Body of pancreas (tissue), 4 donors: ENCODE data around the gene ELOVL7. TPM values are rescaled to one million over a fixed set of nuclear protein-coding genes. Genes with fewer than 3 reads are reported as not detected.

Source experiments
- ATAC-seq: fragments of 150-250 bp; one replicate; pipeline ENCODE4 v1.9.1; 2016
- DNase-seq, 4 donors: peaks; one replicate each; pipeline ENCODE4 v3.0.0-alpha.2; 2019
- H3K27ac ChIP-seq, 4 donors: fragments of 200-600 bp; sonication (generic); 1 replicate in 3 of 4; 2 replicates in 1 of 4; pipeline versions ENCODE4 v1.5.1 to v1.6.1; 2016 to 2019; ENCODE audit warnings: mild to moderate bottlenecking in 1 of 4, mixed read lengths in 1 of 4, moderate library complexity in 1 of 4
- H3K27me3 ChIP-seq, 2 donors: fragments of 200-600 bp; sonication (generic); one replicate each; pipeline ENCODE4 v1.6.0; 2016; ENCODE audit warnings: mild to moderate bottlenecking in 1 of 2
- H3K36me3 ChIP-seq, 2 donors: fragments of 200-600 bp; sonication (generic); replicated peaks in 1 of 2; 2 replicates each; pipeline ENCODE4 v1.5.1; 2016; ENCODE audit warnings: low read depth in 2 of 2; ENCODE audit not compliant: insufficient read depth in 1 of 2
- H3K4me1 ChIP-seq: fragments of 200-600 bp; sonication (generic); one replicate; pipeline ENCODE4 v1.6.0; 2016
- H3K4me3 ChIP-seq, 2 donors: fragments of 200-600 bp; sonication (generic); 1 replicate in 1 of 2; 2 replicates in 1 of 2; pipeline ENCODE4 v1.5.1; 2016 to 2019
- H3K9me3 ChIP-seq, 3 donors: fragments of 200-600 bp; sonication (generic); 1 replicate in 2 of 3; 2 replicates in 1 of 3; pipeline ENCODE4 v1.5.1; 2016
- POLR2A ChIP-seq, 3 donors: fragments of 450-650 bp; IDR thresholded peaks; one replicate each; pipeline ENCODE4 v1.6.1; 2016; ENCODE audit warnings: antibody characterized with exemption in 3 of 3, mild to moderate bottlenecking in 2 of 3
- WGBS, 2 donors: methylation state at CpG; one replicate each; pipeline ENCODE4 v1.1.5; 2017; 5-methylcytosine and 5-hydroxymethylcytosine counted together
- intact Hi-C: fragments of 100-400 bp; cut with DNase I; formaldehyde crosslinking; loops from one replicate; pipeline ENCODE4 v1.15.1; 2023
- total RNA-seq, 2 donors: library from RNA; depleted of rRNA; stranded (reverse); fragments of >200 nt; gene quantifications; one replicate each; pipeline ENCODE4 v1.1.0, GENCODE V29; 2016
- TF ChIP-seq, protein P1 (sequence below), 7 experiments: fragments of 450-650 bp in 4 of 7; fragments of 200-600 bp in 3 of 7; sonication (generic) in 3 of 7; IDR thresholded peaks; one replicate each; pipeline ENCODE4 v1.5.1; 2016 to 2019; ENCODE audit warnings: antibody characterized with exemption in 7 of 7

The ELOVL7 gene
- total RNA-seq, 2 donors from 2014 or later = 2.6 to 7.5 TPM

DNA sequence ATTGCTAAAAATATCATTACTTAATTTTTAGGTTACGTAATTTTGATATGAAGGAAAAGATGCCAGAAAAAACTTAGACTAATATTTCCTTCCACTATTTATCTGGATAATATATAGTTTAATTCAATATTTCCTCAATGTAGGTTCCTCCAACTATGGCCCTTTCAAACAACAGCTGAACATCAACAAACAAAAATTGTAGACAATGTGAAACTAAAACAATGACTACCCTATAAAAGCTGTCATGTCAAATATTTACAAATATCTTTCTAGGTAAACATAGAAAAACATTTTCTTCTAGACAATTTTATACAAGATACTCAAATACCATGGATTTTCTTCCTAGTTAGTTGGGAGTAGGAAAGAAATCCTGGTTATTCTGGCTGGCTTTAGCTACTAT, 16.9 kb downstream of the ELOVL7 start:
- no peaks in the 10 kb centered on the region for H3K27me3 ChIP-seq
- H3K27ac ChIP-seq = no peak overlapping the region
- H3K4me3 ChIP-seq = no peak overlapping the region
- peaks cover 7% of the 10 kb centered on the region for H3K4me1 ChIP-seq
- ATAC-seq = no peak
- no peak for DNase-seq
- 89 to 93% methylated on average over 1 of the region's 1 CpG for WGBS, 2 donors
- H3K36me3 ChIP-seq = no peaks in the 10 kb centered on the region
- TF ChIP-seq, protein P1, sequence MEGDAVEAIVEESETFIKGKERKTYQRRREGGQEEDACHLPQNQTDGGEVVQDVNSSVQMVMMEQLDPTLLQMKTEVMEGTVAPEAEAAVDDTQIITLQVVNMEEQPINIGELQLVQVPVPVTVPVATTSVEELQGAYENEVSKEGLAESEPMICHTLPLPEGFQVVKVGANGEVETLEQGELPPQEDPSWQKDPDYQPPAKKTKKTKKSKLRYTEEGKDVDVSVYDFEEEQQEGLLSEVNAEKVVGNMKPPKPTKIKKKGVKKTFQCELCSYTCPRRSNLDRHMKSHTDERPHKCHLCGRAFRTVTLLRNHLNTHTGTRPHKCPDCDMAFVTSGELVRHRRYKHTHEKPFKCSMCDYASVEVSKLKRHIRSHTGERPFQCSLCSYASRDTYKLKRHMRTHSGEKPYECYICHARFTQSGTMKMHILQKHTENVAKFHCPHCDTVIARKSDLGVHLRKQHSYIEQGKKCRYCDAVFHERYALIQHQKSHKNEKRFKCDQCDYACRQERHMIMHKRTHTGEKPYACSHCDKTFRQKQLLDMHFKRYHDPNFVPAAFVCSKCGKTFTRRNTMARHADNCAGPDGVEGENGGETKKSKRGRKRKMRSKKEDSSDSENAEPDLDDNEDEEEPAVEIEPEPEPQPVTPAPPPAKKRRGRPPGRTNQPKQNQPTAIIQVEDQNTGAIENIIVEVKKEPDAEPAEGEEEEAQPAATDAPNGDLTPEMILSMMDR (IDR thresholded peaks at IDR 0.05) = no peak
- TF ChIP-seq POLR2A (IDR thresholded peaks at IDR 0.05) = no peak
- H3K9me3 ChIP-seq = no peaks in the 10 kb centered on the region
- intact Hi-C loops = no loop called here

DNA sequence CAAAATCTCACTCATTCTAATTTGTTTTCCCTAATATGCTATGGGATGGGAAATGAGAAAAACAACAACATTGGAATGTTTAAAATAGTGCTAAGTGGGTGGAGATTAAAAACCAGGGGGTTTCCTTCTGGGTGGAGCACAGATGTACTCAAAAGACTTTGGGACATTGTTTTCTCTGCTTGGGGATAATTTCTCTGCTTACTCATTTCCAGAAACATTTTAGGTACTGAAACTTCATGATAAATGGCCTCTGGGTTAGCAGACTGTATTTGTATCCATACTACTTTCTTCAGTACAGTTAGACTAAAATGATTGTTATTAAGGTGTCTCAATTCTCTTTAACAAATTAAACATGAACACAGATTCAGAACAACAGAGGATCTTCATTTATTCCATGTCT, 17.4 kb downstream of the ELOVL7 start:
- Histone ChIP-seq H3K27ac (no peak overlapping the region), H3K9me3 (no peaks in the 10 kb centered on the region), H3K27me3 (no peaks in the 10 kb centered on the region), H3K4me3 (no peak overlapping the region), H3K4me1 (peaks cover 7% of the 10 kb centered on the region), H3K36me3 (no peaks in the 10 kb centered on the region)
- ATAC-seq (no peak), DNase-seq (no peak)
- intact Hi-C loops = no loop called here
- TF ChIP-seq, protein P1 (IDR thresholded peaks at IDR 0.05) = no peak
- no peak for TF ChIP-seq POLR2A (IDR thresholded peaks at IDR 0.05)

DNA sequence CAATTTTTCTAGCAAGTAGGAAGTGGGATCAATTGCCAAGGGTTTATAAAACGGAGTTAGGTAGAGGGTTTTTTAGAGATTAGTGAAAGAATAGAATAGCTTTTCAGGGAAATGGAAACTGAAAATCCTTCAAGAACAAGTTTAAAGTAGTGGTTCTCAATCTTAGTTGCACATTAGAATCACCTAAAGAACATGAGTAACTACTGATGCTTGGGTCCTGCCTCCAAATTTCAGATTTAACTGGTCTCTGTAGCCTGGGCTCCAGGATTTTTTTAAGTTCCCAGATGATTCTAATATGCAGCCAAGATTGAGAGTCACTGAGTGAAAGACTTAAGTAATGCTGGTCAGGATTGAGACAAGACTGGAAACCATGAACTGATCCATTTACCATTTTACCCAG, 20.5 kb downstream of the ELOVL7 start:
- intact Hi-C loops = no loop called here
- TF ChIP-seq, protein P1 (IDR thresholded peaks at IDR 0.05) = no peak
- TF ChIP-seq POLR2A (IDR thresholded peaks at IDR 0.05) = no peak
- Histone ChIP-seq H3K9me3 (no peaks in the 10 kb centered on the region), H3K27me3 (no peaks in the 10 kb centered on the region), H3K36me3 (no peaks in the 10 kb centered on the region), H3K4me1 (no peaks in the 10 kb centered on the region), H3K27ac (no peak overlapping the region), H3K4me3 (no peak overlapping the region)
- ATAC-seq (no peak), DNase-seq (no peak)
- WGBS, 2 donors = 83 to 89% methylated on average over 1 of the region's 1 CpG

DNA sequence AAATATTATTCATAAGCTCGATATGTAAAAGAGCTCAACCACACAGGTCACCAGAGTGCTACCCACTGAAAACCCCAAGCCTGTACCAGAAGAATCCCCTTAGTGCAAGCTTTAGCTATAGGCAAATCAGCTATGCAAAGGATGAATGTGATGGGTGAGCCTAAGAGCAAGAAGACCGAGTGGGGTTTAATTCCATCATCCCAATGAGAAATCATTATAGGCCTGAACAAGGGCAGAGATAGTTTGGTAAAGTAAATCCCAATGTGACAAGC, 21.8 kb downstream of the ELOVL7 start:
- WGBS, 2 donors = 93% methylated on average over 2 of the region's 2 CpGs
- H3K36me3 ChIP-seq = no peaks in the 10 kb centered on the region
- no peak overlapping the region for H3K4me3 ChIP-seq
- TF ChIP-seq, protein P1 (IDR thresholded peaks at IDR 0.05) = no peak
- TF ChIP-seq POLR2A (IDR thresholded peaks at IDR 0.05) = no peak
- H3K4me1 ChIP-seq = no peaks in the 10 kb centered on the region
- H3K9me3 ChIP-seq = no peaks in the 10 kb centered on the region
- no peak for DNase-seq
- H3K27ac ChIP-seq = no peak overlapping the region
- H3K27me3 ChIP-seq = no peaks in the 10 kb centered on the region
- intact Hi-C loops = no loop called here
- no peak for ATAC-seq

DNA sequence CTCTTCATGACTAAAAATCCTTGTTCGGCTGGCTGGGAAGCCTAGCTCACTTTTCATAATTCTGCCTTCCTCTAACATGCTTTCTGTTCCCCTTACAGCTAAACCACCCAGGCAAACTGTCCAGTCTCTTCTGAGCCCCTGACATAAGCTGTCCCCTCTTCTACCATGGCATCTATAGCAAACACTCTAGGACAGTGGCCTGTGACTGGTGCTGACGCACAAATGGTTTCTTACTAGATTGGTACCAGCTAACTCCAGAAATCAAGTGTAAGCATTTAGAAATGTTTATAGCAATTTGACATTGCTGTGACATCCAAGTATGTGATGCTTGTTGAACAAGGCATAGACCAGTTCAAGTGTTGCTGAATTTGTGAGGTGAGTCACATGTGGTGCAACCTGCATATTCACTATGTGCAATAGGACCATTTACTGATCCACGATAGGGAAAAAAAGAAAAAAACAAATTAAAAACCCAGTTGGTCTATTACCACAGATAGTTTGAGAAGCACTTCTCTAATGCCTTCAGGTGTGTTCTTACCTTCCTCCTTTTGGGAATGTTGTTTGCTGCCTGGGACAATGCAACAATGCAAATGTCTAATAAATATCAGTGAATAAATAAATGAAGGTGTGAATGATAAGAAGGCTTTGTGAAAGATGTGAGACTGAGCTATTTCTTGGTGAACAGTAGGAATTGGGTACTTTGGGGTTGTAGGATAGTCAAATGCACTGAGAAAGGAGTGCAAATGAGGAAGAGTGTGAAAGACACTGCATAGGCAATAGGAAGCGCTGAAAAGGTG, 22.4 kb downstream of the ELOVL7 start:
- H3K27ac ChIP-seq = no peak overlapping the region
- no peaks in the 10 kb centered on the region for H3K36me3 ChIP-seq
- ATAC-seq (no peak), DNase-seq (no peak)
- H3K9me3 ChIP-seq = no peaks in the 10 kb centered on the region
- H3K27me3 ChIP-seq = no peaks in the 10 kb centered on the region
- WGBS, 2 donors = 93 to 97% methylated on average over 4 of the region's 4 CpGs
- no peak overlapping the region for H3K4me3 ChIP-seq
- H3K4me1 ChIP-seq = no peaks in the 10 kb centered on the region
- intact Hi-C loops = no loop called here
- TF ChIP-seq, protein P1 (IDR thresholded peaks at IDR 0.05) = no peak
- no peak for TF ChIP-seq POLR2A (IDR thresholded peaks at IDR 0.05)
